Liver (tissue), 9 donors: ENCODE measurements around the gene FAM32A. TPM values are rescaled to one million over a fixed set of nuclear protein-coding genes. Genes with fewer than 3 reads are reported as not detected.

ENCODE experiments used
- DNase-seq: peaks from one replicate; pipeline ENCODE4 v3.0.0-alpha.2; 2017; ENCODE audit warnings: low spot score
- H3K27ac ChIP-seq, 2 donors: one replicate each; pipeline ENCODE4 v1.7.0; 2013; ENCODE audit warnings: inconsistent platforms in 2 of 2, low read length in 2 of 2, control low read depth in 1 of 2, low read depth in 1 of 2, mild to moderate bottlenecking in 1 of 2
- H3K27me3 ChIP-seq, 4 donors: one replicate each; pipeline versions ENCODE4 v1.6.1 to v1.7.0; 2013; ENCODE audit warnings: low read length in 3 of 4, inconsistent platforms in 1 of 4, mild to moderate bottlenecking in 1 of 4, moderate library complexity in 1 of 4; ENCODE audit not compliant: control insufficient read depth in 4 of 4, insufficient read depth in 4 of 4
- H3K36me3 ChIP-seq, 4 donors: one replicate each; pipeline versions ENCODE4 v1.6.1 to v1.7.0; 2013; ENCODE audit warnings: low read length in 3 of 4, mild to moderate bottlenecking in 3 of 4, low read depth in 1 of 4, moderate library complexity in 1 of 4; ENCODE audit not compliant: control insufficient read depth in 4 of 4, insufficient read depth in 3 of 4
- H3K4me1 ChIP-seq, 4 donors: one replicate each; pipeline versions ENCODE4 v1.6.1 to v1.7.0; 2013; ENCODE audit warnings: low read length in 3 of 4, mild to moderate bottlenecking in 3 of 4, moderate library complexity in 1 of 4; ENCODE audit not compliant: control insufficient read depth in 4 of 4, insufficient read depth in 4 of 4
- H3K4me3 ChIP-seq, 3 donors: one replicate each; pipeline versions ENCODE4 v1.6.1 to v1.7.0; 2013; ENCODE audit warnings: low read length in 3 of 3, control low read depth in 1 of 3, low read depth in 1 of 3, mild to moderate bottlenecking in 1 of 3
- H3K9ac ChIP-seq, 2 donors: one replicate each; pipeline ENCODE4 v1.7.0; 2013; ENCODE audit warnings: low read length in 2 of 2, mild to moderate bottlenecking in 2 of 2, moderate library complexity in 2 of 2, control low read depth in 1 of 2, low read depth in 1 of 2
- H3K9me3 ChIP-seq, 4 donors: one replicate each; pipeline versions ENCODE4 v1.6.1 to v1.7.0; 2013; ENCODE audit warnings: low read length in 3 of 4; ENCODE audit not compliant: control insufficient read depth in 4 of 4
- CTCF ChIP-seq: fragments of 150-350 bp; IDR thresholded peaks from 2 replicates; pipeline ENCODE4 v1.5.1; 2017; ENCODE audit warnings: improper control_type of control experiment, low read depth, low read length; ENCODE audit not compliant: missing input control
- EGR1 ChIP-seq, 2 donors: IDR thresholded peaks; 2 replicates each; pipeline ENCODE4 v1.6.1; 2016 to 2018; ENCODE audit warnings: antibody characterized with exemption in 2 of 2, low read depth in 2 of 2
- FOXA1 ChIP-seq: IDR thresholded peaks from 2 replicates; pipeline ENCODE4 v1.6.1; 2016; ENCODE audit warnings: antibody characterized with exemption
- FOXA2 ChIP-seq: IDR thresholded peaks from 2 replicates; pipeline ENCODE4 v1.6.1; 2016; ENCODE audit warnings: antibody characterized with exemption
- GABPA ChIP-seq, 2 donors: IDR thresholded peaks in 1 of 2; conservative IDR thresholded peaks in 1 of 2; 2 replicates each; pipeline ENCODE4 v1.6.1; 2016; ENCODE audit warnings: antibody characterized with exemption in 2 of 2, mild to moderate bottlenecking in 1 of 2, moderate library complexity in 1 of 2
- MAX ChIP-seq: IDR thresholded peaks from 2 replicates; pipeline ENCODE4 v1.6.1; 2016; ENCODE audit warnings: antibody characterized with exemption
- NR2F2 ChIP-seq: IDR thresholded peaks from 2 replicates; pipeline ENCODE4 v1.6.1; 2016; ENCODE audit warnings: antibody characterized with exemption
- RAD21 ChIP-seq, 2 donors: IDR thresholded peaks; 2 replicates each; pipeline ENCODE4 v1.6.1; 2016; ENCODE audit warnings: antibody characterized with exemption in 2 of 2, mild to moderate bottlenecking in 2 of 2
- REST ChIP-seq: IDR thresholded peaks from 2 replicates; pipeline ENCODE4 v1.6.1; 2016; ENCODE audit warnings: antibody characterized with exemption, mild to moderate bottlenecking
- RXRA ChIP-seq, 2 donors: IDR thresholded peaks; 2 replicates each; pipeline ENCODE4 v1.6.1; 2017 to 2018; ENCODE audit warnings: antibody characterized with exemption in 2 of 2, mild to moderate bottlenecking in 1 of 2
- SP1 ChIP-seq: IDR thresholded peaks from 2 replicates; pipeline ENCODE4 v1.6.1; 2018; ENCODE audit warnings: antibody characterized with exemption, mild to moderate bottlenecking
- TAF1 ChIP-seq: conservative IDR thresholded peaks from 2 replicates; pipeline ENCODE4 v1.6.1; 2016; ENCODE audit warnings: antibody characterized with exemption, mild to moderate bottlenecking
- YY1 ChIP-seq: IDR thresholded peaks from 2 replicates; pipeline ENCODE4 v1.6.1; 2016; ENCODE audit warnings: antibody characterized with exemption, mild to moderate bottlenecking
- WGBS: extraction: QIAGEN DNeasy Blood & Tissue Kit; methylation state at CpG from one replicate; pipeline ENCODE4 v1.1.7; 2013; 5-methylcytosine and 5-hydroxymethylcytosine counted together
- polyA plus RNA-seq, 2 donors: library from polyadenylated mRNA; stranded (reverse) in 1 of 2; unstranded in 1 of 2; fragments of 200-250 nt in 1 of 2; fragments of >200 nt in 1 of 2; fragmentation: Nextera tagmentation in 1 of 2; extraction: Ambion mirVana in 1 of 2; gene quantifications; one replicate each; pipeline versions ENCODE4 v1.2.1 to v1.2.3, GENCODE V29; 2013 to 2015
- total RNA-seq, 2 donors: library from RNA; depleted of rRNA; stranded (reverse); fragments of >200 nt; gene quantifications; one replicate each; pipeline ENCODE4 v1.2.3, GENCODE V29; 2014
- TF ChIP-seq, protein P1 (sequence below): IDR thresholded peaks from 2 replicates; pipeline ENCODE4 v1.6.1; 2016; ENCODE audit warnings: antibody characterized with exemption
- TF ChIP-seq, protein P2 (sequence below): IDR thresholded peaks from 2 replicates; pipeline ENCODE4 v1.6.1; 2016; ENCODE audit warnings: antibody characterized with exemption
- donor health status: healthy.
- donor health status: healthy.
- donor health status: healthy.
- donor health status: healthy.
- donor health status: healthy.

The FAM32A gene
- total and polyA plus RNA-seq, 4 donors, result 46.2 to 60.2 (median 52.4) TPM

GRCh38 chr19:16136185-16136999 is 48.8 kb upstream of the FAM32A start (continued):
- TF ChIP-seq EGR1 (IDR thresholded peaks at IDR 0.05; ENCODE audit: low read depth in 2 of 2) (no peak), YY1 (no peak), RAD21 (IDR thresholded peaks at IDR 0.05) (no peak), SP1 (no peak), NR2F2 (no peak), GABPA (IDR thresholded peaks at IDR 0.05 in 1 of 2, conservative IDR thresholded peaks at IDR 0.05 in 1 of 2) (no peak)

- Histone ChIP-seq H3K4me3 (no peak overlapping the region), H3K9ac (no peak overlapping the region), H3K27me3 (no peaks in the 10 kb centered on the region), H3K4me1 (no peaks in the 10 kb centered on the region), H3K27ac (no peak overlapping the region), H3K9me3 (no peaks in the 10 kb centered on the region), H3K36me3 (no peaks in the 10 kb centered on the region)
- WGBS, result 75% methylated on average over 13 of the region's 13 CpGs
- no peak for DNase-seq
- TF ChIP-seq CTCF (no peak), FOXA1 (no peak), REST (no peak), RAD21 (IDR thresholded peaks at IDR 0.05) (no peak), EGR1 (IDR thresholded peaks at IDR 0.05; ENCODE audit: low read depth in 2 of 2) (no peak), TAF1 (no peak), GABPA (IDR thresholded peaks at IDR 0.05 in 1 of 2, conservative IDR thresholded peaks at IDR 0.05 in 1 of 2) (no peak), FOXA2 (no peak), MAX (no peak), YY1 (no peak), SP1 (no peak), RXRA (IDR thresholded peaks at IDR 0.05) (no peak)
- TF ChIP-seq, protein P1, sequence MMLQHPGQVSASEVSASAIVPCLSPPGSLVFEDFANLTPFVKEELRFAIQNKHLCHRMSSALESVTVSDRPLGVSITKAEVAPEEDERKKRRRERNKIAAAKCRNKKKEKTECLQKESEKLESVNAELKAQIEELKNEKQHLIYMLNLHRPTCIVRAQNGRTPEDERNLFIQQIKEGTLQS, result no peak
These were observed 45.5 kb upstream of the FAM32A start for GRCh38 chr19:16139752-16140151.

GRCh38 chr19:16141043-16141442 is 44.2 kb upstream of the FAM32A start:
- H3K9me3 ChIP-seq, result no peaks in the 10 kb centered on the region
- H3K4me1 ChIP-seq, result no peaks in the 10 kb centered on the region
- no peaks in the 10 kb centered on the region for H3K36me3 ChIP-seq
- WGBS, result 79% methylated on average over 4 of the region's 4 CpGs
- H3K27ac ChIP-seq, result no peak overlapping the region
- no peak overlapping the region for H3K9ac ChIP-seq
- no peak overlapping the region for H3K4me3 ChIP-seq
- TF ChIP-seq YY1, result no peak
- no peak for TF ChIP-seq FOXA2
- TF ChIP-seq, protein P2, sequence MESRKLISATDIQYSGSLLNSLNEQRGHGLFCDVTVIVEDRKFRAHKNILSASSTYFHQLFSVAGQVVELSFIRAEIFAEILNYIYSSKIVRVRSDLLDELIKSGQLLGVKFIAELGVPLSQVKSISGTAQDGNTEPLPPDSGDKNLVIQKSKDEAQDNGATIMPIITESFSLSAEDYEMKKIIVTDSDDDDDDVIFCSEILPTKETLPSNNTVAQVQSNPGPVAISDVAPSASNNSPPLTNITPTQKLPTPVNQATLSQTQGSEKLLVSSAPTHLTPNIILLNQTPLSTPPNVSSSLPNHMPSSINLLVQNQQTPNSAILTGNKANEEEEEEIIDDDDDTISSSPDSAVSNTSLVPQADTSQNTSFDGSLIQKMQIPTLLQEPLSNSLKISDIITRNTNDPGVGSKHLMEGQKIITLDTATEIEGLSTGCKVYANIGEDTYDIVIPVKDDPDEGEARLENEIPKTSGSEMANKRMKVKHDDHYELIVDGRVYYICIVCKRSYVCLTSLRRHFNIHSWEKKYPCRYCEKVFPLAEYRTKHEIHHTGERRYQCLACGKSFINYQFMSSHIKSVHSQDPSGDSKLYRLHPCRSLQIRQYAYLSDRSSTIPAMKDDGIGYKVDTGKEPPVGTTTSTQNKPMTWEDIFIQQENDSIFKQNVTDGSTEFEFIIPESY, result no peak
- no peak for TF ChIP-seq TAF1
- no peak for TF ChIP-seq FOXA1
- no peak for TF ChIP-seq RXRA (IDR thresholded peaks at IDR 0.05)
- no peak for TF ChIP-seq GABPA (IDR thresholded peaks at IDR 0.05 in 1 of 2, conservative IDR thresholded peaks at IDR 0.05 in 1 of 2)
- no peak for TF ChIP-seq NR2F2
- no peaks in the 10 kb centered on the region for H3K27me3 ChIP-seq
- DNase-seq, result no peak
